ENCODE data around the gene LIM2.

DNA sequence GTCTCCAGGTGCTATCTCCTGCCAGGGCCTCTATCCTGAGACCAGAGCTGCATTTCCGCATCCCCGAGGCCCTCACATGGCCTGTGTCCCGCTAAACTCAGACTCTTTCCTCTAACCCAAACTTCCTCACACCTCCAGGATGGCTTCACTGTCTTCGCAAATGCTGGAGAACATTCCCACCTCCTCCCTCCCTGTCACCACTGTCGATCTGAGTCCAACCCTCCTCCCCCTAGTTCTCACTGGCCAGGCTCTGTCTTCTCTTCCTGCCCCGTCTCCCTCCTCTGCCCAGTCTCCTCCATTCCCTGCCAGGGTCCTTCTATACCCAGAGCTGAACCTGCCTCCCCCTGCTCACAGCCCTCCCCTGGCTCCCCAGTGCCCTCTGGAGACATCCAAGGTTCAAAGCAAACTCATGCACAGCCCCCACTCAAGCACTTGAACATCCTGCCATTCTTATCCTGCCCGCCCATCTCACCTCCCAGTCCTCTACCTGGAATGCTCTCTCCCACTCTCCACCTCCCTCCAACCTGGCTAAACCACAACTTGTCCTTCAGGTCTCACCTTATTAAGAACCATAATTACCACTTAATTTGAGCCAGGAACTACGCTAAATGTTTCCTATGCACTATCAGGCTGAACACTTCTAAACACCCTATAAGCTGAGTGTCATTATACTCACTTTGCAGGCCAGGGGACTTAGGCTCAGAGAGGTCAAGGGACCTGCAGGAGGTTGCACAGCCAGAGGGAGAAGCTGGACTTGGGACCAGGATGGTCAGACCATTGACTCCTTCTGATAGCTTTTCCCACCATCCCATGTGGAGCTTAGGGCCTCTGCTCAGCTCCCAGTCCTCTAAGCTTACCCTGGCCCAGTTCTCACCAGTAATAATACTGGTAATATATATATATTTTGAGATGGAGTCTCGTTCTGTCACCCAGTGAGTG lies 44.9 kb downstream of the LIM2 start:
- TF ChIP-seq CTCF (IDR thresholded peaks at IDR 0.05) = no peak
- TF ChIP-seq POLR2AphosphoS5 (IDR thresholded peaks at IDR 0.05; ENCODE audit: insufficient read depth in 1 of 2, low read depth in 1 of 2) = no peak
- no peak for TF ChIP-seq POLR2A (IDR thresholded peaks at IDR 0.05)

All from vagina (tissue), 2 donors.